K562 (cell line): ENCODE measurements around the gene SHFL. TPM values are rescaled to one million over a fixed set of nuclear protein-coding genes. Genes with fewer than 3 reads are reported as not detected.

ENCODE experiments used
- CREBBP ChIP-seq: IDR thresholded peaks from one replicate; pipeline ENCODE4 v1.6.1; 2012; ENCODE audit warnings: low read depth, mild to moderate bottlenecking, control low read depth, inconsistent platforms, low read length
- HDGF ChIP-seq: fragments of 450-650 bp; IDR thresholded peaks from 2 replicates; pipeline ENCODE4 v1.6.1; 2016
- HMG20A ChIP-seq: fragments of 450-650 bp; formaldehyde crosslinking; conservative IDR thresholded peaks from 2 replicates; pipeline ENCODE4 v1.4.0; 2020; ENCODE audit warnings: mild to moderate bottlenecking, mixed read lengths
- KDM4B ChIP-seq, 2 experiments: fragments of 450-650 bp in 1 of 2; sonication (generic) in 1 of 2; IDR thresholded peaks; 2 replicates each; pipeline ENCODE4 v1.6.1; 2016 to 2017; ENCODE audit warnings: borderline replicate concordance in 2 of 2, antibody characterized with exemption in 1 of 2, low read depth in 1 of 2, mild to moderate bottlenecking in 1 of 2
- KLF13 ChIP-seq: fragments of 450-650 bp; IDR thresholded peaks from 2 replicates; pipeline ENCODE4 v1.6.1; 2016; ENCODE audit warnings: missing genetic modification characterization, low read depth, mild to moderate bottlenecking, missing compliant biosample characterization, moderate library complexity, borderline replicate concordance
- KLF6 ChIP-seq: fragments of 250-450 bp; sonication (Bioruptor Pico); IDR thresholded peaks from 2 replicates; pipeline ENCODE4 v1.4.0; 2020; ENCODE audit warnings: mild to moderate bottlenecking, moderate library complexity, borderline replicate concordance
- LCOR ChIP-seq: sonication (generic); formaldehyde crosslinking; IDR thresholded peaks from 2 replicates; pipeline ENCODE4 v1.8.0; 2022; ENCODE audit warnings: mild to moderate bottlenecking, missing genetic modification reagents
- MBD1 ChIP-seq: fragments of 250-450 bp; sonication (Bioruptor Pico); IDR thresholded peaks from 2 replicates; pipeline ENCODE4 v1.8.0; 2022; ENCODE audit warnings: inconsistent platforms
- MIER1 ChIP-seq: fragments of 450-650 bp; IDR thresholded peaks from 2 replicates; pipeline ENCODE4 v1.6.1; 2016; ENCODE audit warnings: antibody characterized with exemption, mild to moderate bottlenecking, low read depth
- NCOA1 ChIP-seq: fragments of 450-650 bp; IDR thresholded peaks from 2 replicates; pipeline ENCODE4 v1.6.1; 2016; ENCODE audit warnings: low read depth
- NR0B1 ChIP-seq: fragments of 450-650 bp; IDR thresholded peaks from one replicate; pipeline ENCODE4 v1.6.1; 2018; ENCODE audit warnings: mild to moderate bottlenecking, moderate library complexity; ENCODE audit not compliant: partially characterized antibody
- POLR2G ChIP-seq: fragments of 200-400 bp; formaldehyde crosslinking; IDR thresholded peaks from 2 replicates; pipeline ENCODE4 v1.6.1; 2017; ENCODE audit warnings: low read depth, mild to moderate bottlenecking, antibody characterized with exemption, low read length, moderate library complexity
- POU5F1 ChIP-seq: fragments of 150-350 bp; IDR thresholded peaks from 2 replicates; pipeline ENCODE4 v1.6.1; 2014; ENCODE audit warnings: borderline replicate concordance, low read length, low read depth, mild to moderate bottlenecking; ENCODE audit not compliant: partially characterized antibody
- PRDM10 ChIP-seq: fragments of 450-650 bp; IDR thresholded peaks from 2 replicates; pipeline ENCODE4 v1.6.1; 2018; ENCODE audit not compliant: partially characterized antibody
- SMAD1 ChIP-seq: fragments of 150-350 bp; IDR thresholded peaks from 2 replicates; pipeline ENCODE4 v1.6.1; 2014; ENCODE audit warnings: low read length, low read depth; ENCODE audit not compliant: partially characterized antibody
- USF1 ChIP-seq: sonication (generic); formaldehyde crosslinking; IDR thresholded peaks from 2 replicates; pipeline ENCODE4 v1.9.0; 2022; ENCODE audit warnings: mild to moderate bottlenecking, missing genetic modification reagents
- YY1 ChIP-seq, 3 experiments: IDR thresholded peaks; 2 replicates each; pipeline ENCODE4 v1.6.1; 2011; ENCODE audit warnings: low read length in 2 of 3, mild to moderate bottlenecking in 2 of 3, moderate library complexity in 2 of 3, borderline replicate concordance in 1 of 3, control low read depth in 1 of 3, low read depth in 1 of 3; ENCODE audit not compliant: insufficient read depth in 3 of 3, insufficient replicate concordance in 2 of 3, control insufficient read depth in 1 of 3, insufficient read length in 1 of 3; ENCODE audit errors: extremely low read depth in 1 of 3
- ZBED1 ChIP-seq: IDR thresholded peaks from 2 replicates; pipeline ENCODE4 v1.6.1; 2014
- ZNF75A ChIP-seq: fragments of 450-650 bp; formaldehyde crosslinking; IDR thresholded peaks from 2 replicates; pipeline ENCODE4 v1.4.0; 2020; ENCODE audit warnings: mild to moderate bottlenecking
- polyA plus RNA-seq, 8 experiments: library from polyadenylated mRNA; depleted of rRNA in 4 of 8; stranded (reverse) in 5 of 8; unstranded in 3 of 8; fragments of >200 nt; fragmentation: Nextera tagmentation in 2 of 8; fragmentation: Illumina TruSeq in 1 of 8; extraction: Ambion mirVana in 2 of 8; extraction: Trizol in 1 of 8; gene quantifications; 2 replicates each; pipeline versions ENCODE4 v1.2.1 to v1.2.3, GENCODE V29; 2011 to 2014; ENCODE audit warnings: inconsistent platforms in 1 of 8, missing spikeins in 1 of 8
- total RNA-seq, 7 experiments: library from RNA; depleted of rRNA in 6 of 7; stranded (reverse); fragments of >200 nt in 6 of 7; fragmentation: Illumina TruSeq in 2 of 7; extraction: Trizol in 2 of 7; gene quantifications; 2 replicates each; pipeline versions ENCODE4 v1.2.1 to v1.2.3, GENCODE V29; 2011 to 2021; ENCODE audit warnings: low replicate concordance in 1 of 7

SHFL gene
- total and polyA plus RNA-seq, 9 of the 15 experiments (the other 6 are each of a cell fraction or from before 2014, with no cell fraction given), result 1.5 to 25.7 (median 13.0) TPM

- TF ChIP-seq NR0B1, result no peak
- no peak for TF ChIP-seq ZBED1
- TF ChIP-seq MIER1, result no peak
- TF ChIP-seq KLF13 (tag), result no peak
- no peak for TF ChIP-seq HMG20A
- peak; percentile 97 for TF ChIP-seq HDGF
- peak; percentile 75 for TF ChIP-seq POLR2G
- TF ChIP-seq KDM4B (IDR thresholded peaks at IDR 0.05; ENCODE audit: borderline replicate concordance in 2 of 2, low read depth in 1 of 2), result no peak
- TF ChIP-seq NCOA1, result no peak
- TF ChIP-seq ZNF75A (CRISPR knock-in tag), result no peak
- TF ChIP-seq CREBBP, result no peak
- peak; percentile 56 for TF ChIP-seq USF1
- no peak for TF ChIP-seq MBD1 (CRISPR knock-in tag)
- TF ChIP-seq KLF6 (CRISPR knock-in tag), result no peak
- peak; percentile 82 for TF ChIP-seq PRDM10
- no peak for TF ChIP-seq LCOR (CRISPR knock-in tag)
- no peak for TF ChIP-seq POU5F1
- TF ChIP-seq YY1 (IDR thresholded peaks at IDR 0.05; ENCODE audit: borderline replicate concordance in 1 of 3, control insufficient read depth in 1 of 3, extremely low read depth in 1 of 3, insufficient read depth in 3 of 3, insufficient read length in 1 of 3, insufficient replicate concordance in 2 of 3, low read depth in 1 of 3, low read length in 2 of 3), result no peak
- no peak for TF ChIP-seq SMAD1
Measured at GRCh38 chr19:10085641-10086590, at the start of gene SHFL (continued).
